Spleen (tissue), 11 donors: ENCODE measurements around the gene NSFL1C. TPM values are rescaled to one million over a fixed set of nuclear protein-coding genes. Genes with fewer than 3 reads are reported as not detected.

Experiments used
- DNase-seq: peaks from one replicate; pipeline ENCODE4 v3.0.0-alpha.2; 2020
- H3K27ac ChIP-seq, 8 donors: fragments of 200-600 bp; sonication (generic) in 7 of 8; 1 replicate in 4 of 8; 2 replicates in 4 of 8; pipeline versions ENCODE4 v1.5.0 to v1.8.0; 2016 to 2021; ENCODE audit warnings: inconsistent platforms in 4 of 8, mild to moderate bottlenecking in 4 of 8, moderate library complexity in 1 of 8
- H3K27me3 ChIP-seq, 7 donors: fragments of 200-600 bp; sonication (generic) in 6 of 7; replicated peaks in 1 of 7; 1 replicate in 4 of 7; 2 replicates in 3 of 7; pipeline versions ENCODE4 v1.5.0 to v1.8.0; 2016 to 2021; ENCODE audit warnings: inconsistent platforms in 3 of 7, mild to moderate bottlenecking in 1 of 7
- H3K36me3 ChIP-seq, 6 donors: fragments of 200-600 bp; sonication (generic) in 5 of 6; 1 replicate in 4 of 6; 2 replicates in 2 of 6; pipeline versions ENCODE4 v1.5.0 to v1.8.0; 2016 to 2021; ENCODE audit warnings: inconsistent platforms in 2 of 6
- H3K4me1 ChIP-seq, 6 donors: fragments of 200-600 bp; sonication (generic) in 5 of 6; 1 replicate in 3 of 6; 2 replicates in 3 of 6; pipeline versions ENCODE4 v1.5.0 to v1.8.0; 2016 to 2021; ENCODE audit warnings: inconsistent platforms in 3 of 6
- H3K4me3 ChIP-seq, 8 donors: fragments of 200-600 bp; sonication (generic) in 7 of 8; 1 replicate in 4 of 8; 2 replicates in 4 of 8; pipeline versions ENCODE4 v1.5.0 to v1.8.0; 2016 to 2021; ENCODE audit warnings: inconsistent platforms in 4 of 8, mild to moderate bottlenecking in 4 of 8, moderate library complexity in 2 of 8
- H3K9me3 ChIP-seq, 8 donors: fragments of 200-600 bp; sonication (generic) in 7 of 8; 1 replicate in 4 of 8; 2 replicates in 4 of 8; pipeline versions ENCODE4 v1.5.0 to v1.8.0; 2016 to 2021; ENCODE audit warnings: inconsistent platforms in 4 of 8
- CTCF ChIP-seq, 11 experiments: fragments of 200-600 bp in 7 of 11; fragments of 450-650 bp in 4 of 11; sonication (generic) in 4 of 11; IDR thresholded peaks in 8 of 11; conservative IDR thresholded peaks in 3 of 11; 1 replicate in 7 of 11; 2 replicates in 4 of 11; pipeline versions ENCODE4 v1.4.0 to v1.8.0; 2016 to 2021; ENCODE audit warnings: antibody characterized with exemption in 11 of 11, inconsistent platforms in 4 of 11, mild to moderate bottlenecking in 1 of 11
- POLR2A ChIP-seq, 3 donors: fragments of 450-650 bp; IDR thresholded peaks; one replicate each; pipeline ENCODE4 v1.5.1; 2017; ENCODE audit warnings: antibody characterized with exemption in 3 of 3, mild to moderate bottlenecking in 1 of 3
- POLR2AphosphoS5 ChIP-seq, 3 donors: sonication (generic); formaldehyde crosslinking; IDR thresholded peaks; one replicate each; pipeline ENCODE4 v1.5.1; 2017; ENCODE audit warnings: antibody characterized with exemption in 3 of 3
- WGBS, 5 donors: extraction: QIAGEN DNeasy Blood & Tissue Kit in 3 of 5; methylation state at CpG; one replicate each; pipeline versions ENCODE4 v1.1.5 to v1.1.7; 2013 to 2018; 5-methylcytosine and 5-hydroxymethylcytosine counted together
- intact Hi-C: fragments of 100-400 bp; cut with DNase I; formaldehyde crosslinking; loops from one replicate; pipeline ENCODE4 v1.15.0; 2023; ENCODE audit warnings: low total_unique reads
- polyA plus RNA-seq, 3 donors: library from polyadenylated mRNA; stranded (reverse); fragments of 200-250 nt; gene quantifications; one replicate each; pipeline ENCODE4 v1.2.1, GENCODE V29; 2013
- total RNA-seq, 7 donors: library from RNA; depleted of rRNA in 3 of 7; stranded (reverse); fragments of >200 nt in 3 of 7; fragmentation: NEBNext Ultra II Directional in 4 of 7; extraction: Animal tissue kit (Norgen Biotek cat#: 25700) in 4 of 7; gene quantifications; one replicate each; pipeline versions ENCODE4 v1.1.0 to v1.2.1, GENCODE V29; 2016 to 2021
- donor health status: healthy with polysubstance abuse.
- donor health status: DM: no; HTN: no; CAD: no; lungs with moderate emphysema.
- donor health status: DM: no; HTN: no; CAD: no.
- donor health status: Bipolar disorder and iron deficiency.
- donor health status: healthy.
- donor health status: DM: no; HTN: no; CAD: no.
- donor health status: DM: yes; HTN: yes; CAD: no.

Gene NSFL1C
- total and polyA plus RNA-seq, 10 donors: 37.1 to 88.5 (median 66.3) TPM

GRCh38 chr20:1446536-1446935 lies 20.1 kb downstream of the NSFL1C start:
- Histone ChIP-seq H3K4me3 (no peak overlapping the region), H3K9me3 (peaks cover 0 to 13% (median 10%) of the 10 kb centered on the region in 8 donors), H3K27me3 (no peaks in the 10 kb centered on the region), H3K27ac (no peak overlapping the region), H3K36me3 (peaks cover 26 to 100% (median 99%) of the 10 kb centered on the region in 6 donors), H3K4me1 (no peaks in the 10 kb centered on the region)
- no peak for DNase-seq
- WGBS, 5 donors: 96 to 100% (median 100%) methylated on average over 1 of the region's 1 CpG
- intact Hi-C loops: no loop called here
- TF ChIP-seq CTCF (IDR thresholded peaks at IDR 0.05 in 8 of 11, conservative IDR thresholded peaks at IDR 0.05 in 3 of 11) (no peak), POLR2A (IDR thresholded peaks at IDR 0.05) (no peak), POLR2AphosphoS5 (IDR thresholded peaks at IDR 0.05) (no peak)

GRCh38 chr20:1443085-1443484 lies 23.6 kb downstream of the NSFL1C start:
- Histone ChIP-seq H3K9me3 (no peaks in the 10 kb centered on the region), H3K4me1 (peaks cover 0 to 3% (median 0%) of the 10 kb centered on the region in 6 donors), H3K27me3 (no peaks in the 10 kb centered on the region), H3K4me3 (no peak overlapping the region), H3K27ac (no peak overlapping the region), H3K36me3 (peaks cover 16 to 95% (median 77%) of the 10 kb centered on the region in 6 donors)
- no peak for TF ChIP-seq CTCF (IDR thresholded peaks at IDR 0.05 in 8 of 11, conservative IDR thresholded peaks at IDR 0.05 in 3 of 11)
- DNase-seq: no peak
- WGBS, 5 donors: 62 to 68% (median 66%) methylated on average over 5 of the region's 5 CpGs
- intact Hi-C loops: no loop called here

GRCh38 chr20:1442304-1442703 lies 24.3 kb downstream of the NSFL1C start:
- WGBS, 5 donors: 91 to 100% (median 95%) methylated on average over 2 of the region's 2 CpGs
- no peaks in the 10 kb centered on the region for H3K27me3 ChIP-seq
- no peak overlapping the region for H3K4me3 ChIP-seq
- intact Hi-C loops: no loop called here
- H3K27ac ChIP-seq: no peak overlapping the region
- DNase-seq: no peak
- H3K9me3 ChIP-seq: no peaks in the 10 kb centered on the region
- TF ChIP-seq POLR2A (IDR thresholded peaks at IDR 0.05) (no peak), POLR2AphosphoS5 (IDR thresholded peaks at IDR 0.05) (no peak), CTCF (IDR thresholded peaks at IDR 0.05 in 8 of 11, conservative IDR thresholded peaks at IDR 0.05 in 3 of 11) (no peak)
- peaks cover 0 to 11% (median 3%) of the 10 kb centered on the region in 6 donors for H3K4me1 ChIP-seq
- peaks cover 16 to 88% (median 70%) of the 10 kb centered on the region in 6 donors for H3K36me3 ChIP-seq

- DNase-seq: no peak
- Histone ChIP-seq H3K27me3 (no peaks in the 10 kb centered on the region), H3K9me3 (no peaks in the 10 kb centered on the region), H3K27ac (no peak overlapping the region), H3K36me3 (peaks cover 15 to 76% (median 58%) of the 10 kb centered on the region in 6 donors), H3K4me3 (no peak overlapping the region), H3K4me1 (peaks cover 0 to 23% (median 8%) of the 10 kb centered on the region in 6 donors)
- WGBS, 5 donors: 67 to 96% (median 73%) methylated on average over 3 of the region's 3 CpGs
- intact Hi-C loops: no loop called here
- TF ChIP-seq CTCF (IDR thresholded peaks at IDR 0.05 in 8 of 11, conservative IDR thresholded peaks at IDR 0.05 in 3 of 11) (no peak), POLR2A (IDR thresholded peaks at IDR 0.05) (no peak), POLR2AphosphoS5 (IDR thresholded peaks at IDR 0.05) (no peak)
These were observed 25.5 kb downstream of the NSFL1C start for GRCh38 chr20:1441133-1441532.
